ENCODE measurements around the gene WDFY3.

DNA sequence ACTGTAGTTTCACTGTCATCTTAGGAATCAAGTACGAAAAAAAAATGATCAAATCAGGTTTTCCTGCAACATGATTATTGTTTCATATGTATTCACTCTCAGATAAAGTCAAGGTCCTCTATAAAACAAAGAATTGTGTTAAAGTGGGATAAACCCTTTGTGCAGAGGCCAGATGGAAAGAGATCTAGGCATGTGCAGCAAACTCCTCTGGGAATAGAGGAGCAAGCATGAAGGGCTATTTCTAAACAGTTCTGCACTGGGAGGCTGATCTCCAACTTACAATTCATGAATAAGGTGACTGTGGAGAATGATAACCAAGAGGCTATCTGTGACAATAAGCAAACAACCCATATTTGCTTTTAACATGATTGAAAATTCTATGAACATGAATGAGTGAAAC lies 2.4 kb upstream of the WDFY3 start:
- TF ChIP-seq, protein P1, sequence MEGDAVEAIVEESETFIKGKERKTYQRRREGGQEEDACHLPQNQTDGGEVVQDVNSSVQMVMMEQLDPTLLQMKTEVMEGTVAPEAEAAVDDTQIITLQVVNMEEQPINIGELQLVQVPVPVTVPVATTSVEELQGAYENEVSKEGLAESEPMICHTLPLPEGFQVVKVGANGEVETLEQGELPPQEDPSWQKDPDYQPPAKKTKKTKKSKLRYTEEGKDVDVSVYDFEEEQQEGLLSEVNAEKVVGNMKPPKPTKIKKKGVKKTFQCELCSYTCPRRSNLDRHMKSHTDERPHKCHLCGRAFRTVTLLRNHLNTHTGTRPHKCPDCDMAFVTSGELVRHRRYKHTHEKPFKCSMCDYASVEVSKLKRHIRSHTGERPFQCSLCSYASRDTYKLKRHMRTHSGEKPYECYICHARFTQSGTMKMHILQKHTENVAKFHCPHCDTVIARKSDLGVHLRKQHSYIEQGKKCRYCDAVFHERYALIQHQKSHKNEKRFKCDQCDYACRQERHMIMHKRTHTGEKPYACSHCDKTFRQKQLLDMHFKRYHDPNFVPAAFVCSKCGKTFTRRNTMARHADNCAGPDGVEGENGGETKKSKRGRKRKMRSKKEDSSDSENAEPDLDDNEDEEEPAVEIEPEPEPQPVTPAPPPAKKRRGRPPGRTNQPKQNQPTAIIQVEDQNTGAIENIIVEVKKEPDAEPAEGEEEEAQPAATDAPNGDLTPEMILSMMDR (IDR thresholded peaks at IDR 0.05): no peak
- TF ChIP-seq POLR2A (IDR thresholded peaks at IDR 0.05): no peak

All from lower leg skin (tissue), 3 donors.